Trophoblast cell (in vitro differentiated cells and primary cell): ENCODE data around the gene MCU.
A peak's percentile ranks its signal among the peaks of the same experiment; 100 is the strongest.

Source experiments
- DNase-seq, 2 donors: peaks; one replicate each; pipeline ENCODE4 v3.0.0-alpha.2; 2016
- H2AFZ ChIP-seq: 2 replicates; pipeline ENCODE4 v1.6.1; 2013; ENCODE audit warnings: low read length, moderate library complexity, mild to moderate bottlenecking; ENCODE audit not compliant: insufficient read depth, poor library complexity
- H2AK5ac ChIP-seq: 2 replicates; pipeline ENCODE4 v1.6.1; 2013; ENCODE audit warnings: mild to moderate bottlenecking, low read length
- H2BK120ac ChIP-seq: 2 replicates; pipeline ENCODE4 v1.6.1; 2013; ENCODE audit warnings: low read length, mild to moderate bottlenecking, moderate library complexity; ENCODE audit not compliant: insufficient read depth, poor library complexity
- H2BK12ac ChIP-seq: 2 replicates; pipeline ENCODE4 v1.6.1; 2013; ENCODE audit warnings: mild to moderate bottlenecking, low read length, moderate library complexity
- H2BK5ac ChIP-seq: 2 replicates; pipeline ENCODE4 v1.6.1; 2013; ENCODE audit warnings: low read length, low read depth, moderate library complexity, mild to moderate bottlenecking; ENCODE audit not compliant: poor library complexity
- H3K14ac ChIP-seq: 2 replicates; pipeline ENCODE4 v1.6.1; 2013; ENCODE audit warnings: mild to moderate bottlenecking, low read length
- H3K18ac ChIP-seq: 2 replicates; pipeline ENCODE4 v1.6.1; 2013; ENCODE audit warnings: mild to moderate bottlenecking, low read length
- H3K23ac ChIP-seq: 2 replicates; pipeline ENCODE4 v1.6.1; 2013; ENCODE audit warnings: low read length
- H3K27ac ChIP-seq: 2 replicates; pipeline ENCODE4 v1.5.1; 2013; ENCODE audit warnings: low read depth, mild to moderate bottlenecking, inconsistent platforms, low read length, moderate library complexity
- H3K27me3 ChIP-seq: 2 replicates; pipeline ENCODE4 v1.6.1; 2013; ENCODE audit warnings: inconsistent platforms, mild to moderate bottlenecking, low read length, moderate library complexity; ENCODE audit not compliant: insufficient read depth
- H3K36me3 ChIP-seq, 2 experiments: 1 replicate in 1 of 2; 2 replicates in 1 of 2; pipeline ENCODE4 v1.6.1; 2013; ENCODE audit warnings: low read length in 2 of 2, mild to moderate bottlenecking in 2 of 2, moderate library complexity in 1 of 2; ENCODE audit not compliant: insufficient read depth in 2 of 2, control insufficient read depth in 1 of 2
- H3K4ac ChIP-seq: 2 replicates; pipeline ENCODE4 v1.6.1; 2013; ENCODE audit warnings: low read depth, mild to moderate bottlenecking, low read length, moderate library complexity
- H3K4me1 ChIP-seq, 2 experiments: 1 replicate in 1 of 2; 2 replicates in 1 of 2; pipeline ENCODE4 v1.6.1; 2013; ENCODE audit warnings: low read length in 2 of 2, mild to moderate bottlenecking in 2 of 2, moderate library complexity in 1 of 2; ENCODE audit not compliant: insufficient read depth in 2 of 2, control insufficient read depth in 1 of 2
- H3K4me2 ChIP-seq: 2 replicates; pipeline ENCODE4 v1.6.1; 2013; ENCODE audit warnings: inconsistent platforms, mild to moderate bottlenecking, low read length, moderate library complexity
- H3K4me3 ChIP-seq: 2 replicates; pipeline ENCODE4 v1.5.1; 2013; ENCODE audit warnings: mild to moderate bottlenecking, low read depth, low read length, inconsistent platforms
- H3K79me1 ChIP-seq: one replicate; pipeline ENCODE4 v1.6.1; 2013; ENCODE audit warnings: low read length
- H3K79me2 ChIP-seq: 2 replicates; pipeline ENCODE4 v1.6.1; 2013; ENCODE audit warnings: low read length, mild to moderate bottlenecking; ENCODE audit not compliant: control insufficient read depth, insufficient read depth, poor library complexity
- H3K9ac ChIP-seq: 2 replicates; pipeline ENCODE4 v1.6.1; 2013; ENCODE audit warnings: mild to moderate bottlenecking, low read length
- H3K9me3 ChIP-seq: 2 replicates; pipeline ENCODE4 v1.6.1; 2013; ENCODE audit warnings: low read depth, mild to moderate bottlenecking, control low read depth, inconsistent platforms, low read length; ENCODE audit not compliant: insufficient read depth
- H4K12ac ChIP-seq: 2 replicates; pipeline ENCODE4 v1.6.1; 2013; ENCODE audit warnings: low read depth, mild to moderate bottlenecking, low read length, moderate library complexity
- H4K8ac ChIP-seq: 2 replicates; pipeline ENCODE4 v1.6.1; 2013; ENCODE audit warnings: low read depth, mild to moderate bottlenecking, low read length, moderate library complexity
- H4K91ac ChIP-seq: one replicate; pipeline ENCODE4 v1.6.1; 2013; ENCODE audit warnings: low read depth, mild to moderate bottlenecking, low read length, moderate library complexity
- WGBS: extraction: QIAGEN DNeasy Blood & Tissue Kit; methylation state at CpG from one replicate; pipeline ENCODE4 v1.1.7; 2013; ENCODE audit warnings: missing lambda C conversion rate; ENCODE audit not compliant: insufficient read length, insufficient coverage; ENCODE audit errors: extremely low coverage; 5-methylcytosine and 5-hydroxymethylcytosine counted together

Gene MCU

DNA sequence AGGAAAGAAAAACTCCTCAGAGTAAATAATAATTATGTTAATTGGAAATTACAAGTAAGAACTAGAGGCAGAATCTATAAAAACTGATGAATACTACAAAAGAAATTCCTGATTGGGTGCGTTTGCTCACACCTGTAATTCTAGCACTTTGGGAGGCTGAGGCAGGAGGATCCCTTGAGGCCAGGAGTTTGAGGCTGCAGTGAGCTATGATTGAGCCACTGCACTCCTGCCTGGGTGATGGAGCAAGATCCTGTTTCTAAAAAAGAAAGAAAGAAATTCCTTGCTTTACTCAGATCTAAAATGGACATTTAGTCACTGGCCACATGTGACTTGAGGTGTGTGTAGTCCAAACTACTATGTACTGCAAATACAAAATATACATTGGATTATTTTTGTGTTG, 42.0 kb downstream of the MCU start:
- Histone ChIP-seq H3K23ac (no peak overlapping the region), H3K36me3 (no peaks in the 10 kb centered on the region), H2BK5ac (no peak overlapping the region)

DNA sequence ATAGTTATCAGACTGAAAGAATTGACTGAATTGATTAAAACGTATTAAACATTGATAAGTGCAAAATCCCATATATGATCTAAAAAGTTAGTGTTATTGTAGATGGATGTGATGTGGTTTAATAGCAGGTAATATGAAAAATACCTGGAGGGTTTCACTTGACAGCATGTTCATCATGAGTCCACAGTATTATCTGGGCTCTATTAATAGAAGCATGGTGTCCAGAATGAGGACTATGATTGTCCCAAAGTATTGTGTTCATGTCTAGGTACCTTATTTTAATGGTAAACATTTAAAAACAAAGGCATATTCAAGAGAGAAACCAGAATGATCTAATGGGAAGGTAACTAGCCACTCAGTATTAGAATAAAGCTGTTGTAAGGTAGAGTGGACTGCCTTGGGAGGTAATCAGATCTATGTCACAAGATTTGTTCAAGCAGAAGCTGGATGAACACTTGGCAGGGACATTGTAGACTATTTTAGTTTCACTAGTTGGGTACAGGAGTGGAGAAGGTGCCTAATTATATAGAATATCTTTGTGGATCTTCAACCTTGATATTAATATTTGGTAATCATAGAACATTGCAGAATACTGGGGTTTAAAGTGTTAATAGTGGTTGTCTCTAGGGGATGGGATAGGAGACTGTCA, 43.5 kb downstream of the MCU start:
- Histone ChIP-seq H3K14ac (no peak overlapping the region), H3K4ac (no peak overlapping the region), H3K79me2 (no peaks in the 10 kb centered on the region), H3K4me1 (no peaks in the 10 kb centered on the region), H2AK5ac (no peak overlapping the region), H3K18ac (no peak overlapping the region), H3K36me3 (no peaks in the 10 kb centered on the region), H3K4me3 (no peak overlapping the region), H3K27ac (no peak overlapping the region), H2BK5ac (no peak overlapping the region), H3K27me3 (peaks cover 2% of the 10 kb centered on the region), H3K79me1 (no peaks in the 10 kb centered on the region), H3K4me2 (no peak overlapping the region), H3K9me3 (no peaks in the 10 kb centered on the region), H4K12ac (no peak overlapping the region), H4K8ac (no peak overlapping the region), H2AFZ (no peak overlapping the region), H3K23ac (no peak overlapping the region), H2BK12ac (no peak overlapping the region), H2BK120ac (no peak overlapping the region), H4K91ac (no peak overlapping the region), H3K9ac (no peak overlapping the region)
- no peak for DNase-seq
- no CpG with 5 or more reads among the region's 1 CpG for WGBS

More for the DNA sequence above, 42.0 kb downstream of the MCU start:
- Histone ChIP-seq H3K4me2 (no peak overlapping the region), H4K91ac (no peak overlapping the region), H3K27me3 (peaks cover 2% of the 10 kb centered on the region), H2AFZ (no peak overlapping the region), H2AK5ac (no peak overlapping the region), H3K79me1 (no peaks in the 10 kb centered on the region), H3K4me3 (no peak overlapping the region), H3K4me1 (no peaks in the 10 kb centered on the region), H4K8ac (no peak overlapping the region), H2BK120ac (no peak overlapping the region), H3K18ac (no peak overlapping the region), H4K12ac (no peak overlapping the region), H3K4ac (no peak overlapping the region), H3K79me2 (no peaks in the 10 kb centered on the region), H2BK12ac (no peak overlapping the region), H3K9ac (no peak overlapping the region), H3K9me3 (no peaks in the 10 kb centered on the region), H3K27ac (no peak overlapping the region), H3K14ac (no peak overlapping the region)
- DNase-seq: no peak
- WGBS: no CpG with 5 or more reads among the region's 1 CpG

DNA sequence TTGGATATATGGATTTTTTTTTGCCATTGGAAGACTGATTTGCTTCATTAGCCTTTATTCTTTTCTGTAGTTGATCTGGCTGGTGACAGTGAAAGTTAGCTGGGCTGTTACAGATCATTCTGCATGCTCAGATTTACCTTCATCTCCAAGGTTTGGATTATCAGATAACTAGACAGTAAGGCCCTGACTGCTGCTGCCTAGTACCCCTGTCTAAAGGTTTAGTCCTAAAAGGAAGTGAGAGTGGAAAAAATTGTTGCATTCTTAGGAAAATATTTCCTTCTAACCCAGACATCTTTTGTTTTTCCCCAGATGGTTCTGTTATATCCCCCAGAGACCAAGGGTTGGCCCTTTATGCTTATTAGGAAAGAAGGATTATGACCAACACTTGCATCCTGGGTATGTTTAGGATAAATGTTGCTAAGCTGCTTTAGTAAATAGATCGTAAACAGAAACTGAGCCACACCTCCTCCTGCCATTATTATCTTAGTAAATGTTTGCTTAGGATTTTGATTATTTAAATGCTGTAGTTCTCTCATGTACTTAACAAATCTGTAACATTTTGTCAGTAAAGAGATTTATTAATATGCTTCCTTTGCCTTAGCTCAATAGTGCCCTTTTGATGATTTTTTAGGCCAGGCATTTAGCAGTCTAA, 44.4 kb downstream of the MCU start:
- no peaks in the 10 kb centered on the region for H3K79me1 ChIP-seq
- peak; percentile 22 to 73 for DNase-seq
- no peak overlapping the region for H3K4me3 ChIP-seq
- H2BK120ac ChIP-seq: no peak overlapping the region
- H3K27me3 ChIP-seq: no peaks in the 10 kb centered on the region
- H3K9ac ChIP-seq: no peak overlapping the region
- no peak overlapping the region for H4K91ac ChIP-seq
- H2BK5ac ChIP-seq: no peak overlapping the region
- no peak overlapping the region for H2AFZ ChIP-seq
- no peak overlapping the region for H3K18ac ChIP-seq
- H4K12ac ChIP-seq: no peak overlapping the region
- H3K79me2 ChIP-seq: no peaks in the 10 kb centered on the region
- no peaks in the 10 kb centered on the region for H3K36me3 ChIP-seq
- H3K14ac ChIP-seq: no peak overlapping the region
- no peak overlapping the region for H3K27ac ChIP-seq
- WGBS: no CpG with 5 or more reads among the region's 1 CpG
- no peak overlapping the region for H3K4ac ChIP-seq
- H2BK12ac ChIP-seq: no peak overlapping the region
- H4K8ac ChIP-seq: no peak overlapping the region
- no peak overlapping the region for H2AK5ac ChIP-seq
- H3K4me2 ChIP-seq: no peak overlapping the region
- H3K4me1 ChIP-seq: no peaks in the 10 kb centered on the region
- H3K9me3 ChIP-seq: no peaks in the 10 kb centered on the region
- H3K23ac ChIP-seq: no peak overlapping the region

DNA sequence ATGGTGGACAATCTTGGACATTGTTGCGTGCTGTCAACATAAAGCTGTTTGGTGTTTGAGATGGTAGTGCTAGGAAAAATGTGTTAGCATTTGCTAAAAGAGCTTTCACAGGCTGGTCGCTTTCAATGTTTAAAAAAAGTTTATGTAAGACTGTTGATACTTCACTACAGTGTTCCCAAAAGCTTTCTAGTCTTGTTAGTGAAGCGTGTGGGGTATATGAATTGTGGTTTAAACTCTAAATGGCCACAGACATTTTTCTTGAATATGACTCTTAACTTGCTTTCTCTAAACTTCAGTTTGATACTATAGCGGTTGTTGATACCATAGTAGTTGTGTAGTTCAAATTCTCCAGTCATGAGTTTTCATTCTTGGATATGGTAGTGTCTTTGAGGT, 44.9 kb downstream of the MCU start:
- H4K91ac ChIP-seq: no peak overlapping the region
- no peak overlapping the region for H3K4ac ChIP-seq
- peak in 1 of 2 donors; percentile 33 for DNase-seq
- H3K4me1 ChIP-seq: no peaks in the 10 kb centered on the region
- H3K4me3 ChIP-seq: no peak overlapping the region
- H3K14ac ChIP-seq: no peak overlapping the region
- no peak overlapping the region for H2AK5ac ChIP-seq
- no peak overlapping the region for H3K27ac ChIP-seq
- H3K4me2 ChIP-seq: no peak overlapping the region
- no peaks in the 10 kb centered on the region for H3K79me2 ChIP-seq
- no peak overlapping the region for H3K23ac ChIP-seq
- no CpG with 5 or more reads among the region's 4 CpGs for WGBS
- no peak overlapping the region for H3K18ac ChIP-seq
- no peak overlapping the region for H4K12ac ChIP-seq
- H3K9ac ChIP-seq: no peak overlapping the region
- no peaks in the 10 kb centered on the region for H3K36me3 ChIP-seq
- no peaks in the 10 kb centered on the region for H3K9me3 ChIP-seq
- H3K79me1 ChIP-seq: no peaks in the 10 kb centered on the region
- H2BK5ac ChIP-seq: no peak overlapping the region
- H2BK12ac ChIP-seq: no peak overlapping the region
- H4K8ac ChIP-seq: no peak overlapping the region
- H2BK120ac ChIP-seq: no peak overlapping the region
- no peaks in the 10 kb centered on the region for H3K27me3 ChIP-seq
- H2AFZ ChIP-seq: no peak overlapping the region
